GM12878 (cell line): ENCODE results near the gene KRT14. TPM values are rescaled to one million over a fixed set of nuclear protein-coding genes. Genes with fewer than 3 reads are reported as not detected.

Experiments used
- ATAC-seq: fragments of 200-7000 bp; cut with Tn5 transposase; 3 replicates; pipeline ENCODE4 v1.9.1; 2020; ENCODE audit warnings: mild to moderate bottlenecking, moderate library complexity
- BruUV-seq: library from RNA; stranded (reverse); fragments of 400-500 nt; replicated peaks from 2 replicates; lab custom pipeline; 2021; lab: Mats Ljungman, UMichigan
- CTCF ChIA-PET: fragments of 300-600 bp; sonication (Branson Sonifier 250); formaldehyde crosslinking; extraction: SDS; loops from one replicate; lab custom pipeline; 2021; ENCODE audit warnings: inconsistent platforms; lab: Yijun Ruan, JAX
- POLR2A ChIA-PET: fragments of 350-600 bp; formaldehyde crosslinking; extraction: SDS; loops from one replicate; lab custom pipeline; 2021; ENCODE audit warnings: inconsistent platforms; lab: Charles Lee
- RAD21 ChIA-PET: fragments of 300-600 bp; sonication (Branson Sonifier 250); formaldehyde crosslinking; loops from one replicate; lab custom pipeline; 2023; ENCODE audit warnings: antibody characterized with exemption; ENCODE audit not compliant: unreplicated experiment; lab: Charles Lee
- SMC1A ChIA-PET: fragments of 300-600 bp; sonication (Branson Sonifier 250); formaldehyde crosslinking; loops from one replicate; lab custom pipeline; 2023; ENCODE audit not compliant: unreplicated experiment, uncharacterized antibody; lab: Charles Lee
- DNase-seq: peaks from one replicate; pipeline ENCODE4 v3.0.0-alpha.2; 2011; ENCODE audit warnings: low read depth, low spot score
- FAIRE-seq: peaks from 3 replicates; lab custom pipeline; 2011; peaks lifted over from hg19 to GRCh38; lab: Jason Lieb, UNC
- H2AFZ ChIP-seq: 2 replicates; pipeline ENCODE4 v1.6.0; 2011; ENCODE audit warnings: low read depth, low read length, control low read depth; ENCODE audit not compliant: control insufficient read depth
- H3K27ac ChIP-seq: 2 replicates; pipeline ENCODE4 v1.5.1; 2011; ENCODE audit warnings: control low read depth; ENCODE audit not compliant: control insufficient read depth, insufficient read depth
- H3K27me3 ChIP-seq, 2 experiments: replicated peaks in 1 of 2; 2 replicates each; pipeline versions ENCODE4 v1.6.0 to v1.6.1; 2011; ENCODE audit warnings: low read length in 1 of 2; ENCODE audit not compliant: control insufficient read depth in 2 of 2, insufficient read depth in 2 of 2
- H3K36me3 ChIP-seq, 2 experiments: 2 replicates each; pipeline ENCODE4 v1.5.1; 2011; ENCODE audit warnings: low read length in 1 of 2; ENCODE audit not compliant: control insufficient read depth in 2 of 2, insufficient read depth in 2 of 2
- H3K4me1 ChIP-seq: 2 replicates; pipeline ENCODE4 v1.6.1; 2011; ENCODE audit warnings: mild to moderate bottlenecking, low read length, moderate library complexity, mixed read lengths; ENCODE audit not compliant: control insufficient read depth, insufficient read depth
- H3K4me2 ChIP-seq: 2 replicates; pipeline ENCODE4 v1.6.0; 2011; ENCODE audit warnings: control low read depth; ENCODE audit not compliant: control insufficient read depth, insufficient read depth
- H3K4me3 ChIP-seq: fragments of 200-600 bp; sonication (generic); 2 replicates; pipeline ENCODE4 v1.5.1; 2016
- H3K79me2 ChIP-seq: 2 replicates; pipeline ENCODE4 v1.6.0; 2011; ENCODE audit warnings: low read length; ENCODE audit not compliant: control insufficient read depth, insufficient read depth
- H3K9ac ChIP-seq: 2 replicates; pipeline ENCODE4 v1.8.0; 2011; ENCODE audit warnings: low read length, control low read depth, mixed read lengths; ENCODE audit not compliant: control insufficient read depth, insufficient read depth
- H3K9me3 ChIP-seq: replicated peaks from 3 replicates; pipeline ENCODE4 v1.5.1; 2011; ENCODE audit warnings: mild to moderate bottlenecking, low read length; ENCODE audit not compliant: control insufficient read depth, insufficient read depth
- H4K20me1 ChIP-seq: 2 replicates; pipeline ENCODE4 v1.6.0; 2011; ENCODE audit not compliant: control insufficient read depth, insufficient read depth
- ATF2 ChIP-seq: IDR thresholded peaks from 2 replicates; pipeline ENCODE4 v1.6.1; 2012; ENCODE audit warnings: low read length, inconsistent platforms
- EED ChIP-seq: sonication (generic); IDR thresholded peaks from 2 replicates; pipeline ENCODE4 v1.6.1; 2016; ENCODE audit warnings: antibody characterized with exemption, low read depth
- ELK1 ChIP-seq: IDR thresholded peaks from 2 replicates; pipeline ENCODE4 v1.6.1; 2012; ENCODE audit warnings: low read depth, low read length, improper control_type of control experiment
- MAX ChIP-seq: IDR thresholded peaks from 2 replicates; pipeline ENCODE4 v1.6.1; 2012; ENCODE audit warnings: low read depth, low read length, improper control_type of control experiment
- NFIC ChIP-seq: IDR thresholded peaks from 2 replicates; pipeline ENCODE4 v1.6.1; 2012; ENCODE audit warnings: low read depth, mild to moderate bottlenecking, inconsistent platforms, low read length, moderate library complexity
- NR2C1 ChIP-seq: fragments of 450-650 bp; IDR thresholded peaks from 2 replicates; pipeline ENCODE4 v1.6.1; 2017; ENCODE audit warnings: antibody characterized with exemption, mild to moderate bottlenecking, moderate library complexity
- POU2F2 ChIP-seq: IDR thresholded peaks from 3 replicates; pipeline ENCODE4 v1.6.1; 2011; ENCODE audit warnings: low read depth, mild to moderate bottlenecking, low read length, borderline replicate concordance
- RBBP5 ChIP-seq: fragments of 200-600 bp; sonication (generic); conservative IDR thresholded peaks from 2 replicates; pipeline ENCODE4 v1.6.1; 2016
- SP1 ChIP-seq: IDR thresholded peaks from one replicate; pipeline ENCODE4 v1.6.1; 2011; ENCODE audit warnings: low read depth, low read length
- STAT3 ChIP-seq: IDR thresholded peaks from 2 replicates; pipeline ENCODE4 v1.6.1; 2011; ENCODE audit warnings: low read depth, low read length, improper control_type of control experiment
- YY1 ChIP-seq: IDR thresholded peaks from 2 replicates; pipeline ENCODE4 v1.6.1; 2011; ENCODE audit warnings: low read depth, mild to moderate bottlenecking, low read length
- ZBTB40 ChIP-seq: fragments of 450-650 bp; IDR thresholded peaks from 2 replicates; pipeline ENCODE4 v1.6.1; 2016; ENCODE audit warnings: mild to moderate bottlenecking, moderate library complexity, borderline replicate concordance
- ZNF384 ChIP-seq: IDR thresholded peaks from 2 replicates; pipeline ENCODE4 v1.6.1; 2012; ENCODE audit warnings: low read depth, mild to moderate bottlenecking, low read length, improper control_type of control experiment, borderline replicate concordance
- WGBS: methylation state at CpG from one replicate; pipeline ENCODE4 v1.1.6; 2016; ENCODE audit warnings: low lambda C conversion rate; ENCODE audit not compliant: insufficient replicate concordance, insufficient coverage; ENCODE audit errors: missing lambda C conversion rate; 5-methylcytosine and 5-hydroxymethylcytosine counted together
- in situ Hi-C: fragments of 300-500 bp; cut with MboI; formaldehyde crosslinking; loops from 9 replicates; pipeline ENCODE4 v1.14.3; 2018; ENCODE audit warnings: mixed read lengths
- intact Hi-C: fragments of 100-400 bp; cut with micrococcal nuclease; formaldehyde crosslinking; loops from one replicate; pipeline ENCODE4 v1.14.2; 2022; ENCODE audit not compliant: unreplicated experiment
- polyA plus RNA-seq, 11 experiments: library from polyadenylated mRNA; depleted of rRNA in 4 of 11; unstranded in 6 of 11; stranded (reverse) in 5 of 11; fragments of >200 nt; fragmentation: Nextera tagmentation in 4 of 11; fragmentation: Illumina TruSeq in 1 of 11; extraction: Ambion mirVana in 4 of 11; extraction: Trizol in 1 of 11; gene quantifications; 1 replicate in 1 of 11; 2 replicates in 10 of 11; pipeline versions ENCODE4 v1.2.1 to v1.2.3, GENCODE V29; 2011 to 2016; ENCODE audit warnings: inconsistent platforms in 2 of 11, missing spikeins in 2 of 11, low read depth in 1 of 11
- total RNA-seq, 4 experiments: library from RNA; depleted of rRNA in 3 of 4; stranded (reverse); fragments of >200 nt in 3 of 4; fragmentation: Illumina TruSeq in 1 of 4; extraction: Trizol in 1 of 4; gene quantifications; 2 replicates each; pipeline versions ENCODE4 v1.2.1 to v1.2.3, GENCODE V29; 2013 to 2021

The KRT14 gene
- total and polyA plus RNA-seq, 10 of the 15 experiments (the other 5 are each of a cell fraction or from before 2014, with no cell fraction given) = 1.5 TPM; not detected in 9

- ChIA-PET RAD21 (interaction anchor here (3.2 to 3.3 kb wide), 2 partner anchors 97 to 111 kb away, joined by 26 to 32 read pairs; no protein-coding TSS in a partner anchor), SMC1A (interaction anchor here (4.9 to 5.3 kb wide), 2 partner anchors 97 to 112 kb away, joined by 33 to 34 read pairs; no protein-coding TSS in a partner anchor), CTCF (interaction anchor here (5.4 to 6.3 kb wide), 2 partner anchors 97 to 113 kb away, joined by 133 to 146 read pairs; no protein-coding TSS in a partner anchor), POLR2A (interaction anchor here (1.3 kb wide), 1 partner anchor 111 kb away, joined by 6 read pairs; no protein-coding TSS in a partner anchor)
- TF ChIP-seq SP1 = no peak
- TF ChIP-seq ZBTB40 = no peak
- no peak for TF ChIP-seq ZNF384
- TF ChIP-seq NFIC = no peak
- no peak for TF ChIP-seq RBBP5
- TF ChIP-seq ELK1 = no peak
- no peak for TF ChIP-seq ATF2
- no peak for TF ChIP-seq EED
- TF ChIP-seq POU2F2 = no peak
- no peak for TF ChIP-seq NR2C1
- no peak for TF ChIP-seq STAT3
- TF ChIP-seq YY1 = no peak
- no peak for TF ChIP-seq MAX
- no peak for FAIRE-seq
- Histone ChIP-seq H3K4me1 (no peaks in the 10 kb centered on the region), H3K79me2 (no peaks in the 10 kb centered on the region), H3K9me3 (no peaks in the 10 kb centered on the region; the same call in 2 of the 3 replicates), H2AFZ (no peak overlapping the region), H4K20me1 (no peaks in the 10 kb centered on the region), H3K27me3 (no peaks in the 10 kb centered on the region; a peak in 3 of 4 replicates), H3K9ac (no peak overlapping the region), H3K4me2 (no peak overlapping the region), H3K4me3 (no peak overlapping the region), H3K36me3 (no peaks in the 10 kb centered on the region), H3K27ac (no peak overlapping the region)
- no peak for ATAC-seq
- BruUV-seq = no TSS peak
- no peak for DNase-seq
- WGBS = 0% methylated on average over 5 of the region's 5 CpGs
- intact Hi-C loops = no loop called here
- in situ Hi-C loops = no loop called here
These were observed 35.3 kb downstream of the KRT14 start for GRCh38 chr17:41551365-41551764.
